Sigmoid colon (tissue), 4 donors: ENCODE results near the gene CTBP2.

ENCODE experiments used
- CTCF ChIP-seq, 4 experiments: fragments of 450-650 bp in 3 of 4; fragments of 200-600 bp in 1 of 4; IDR thresholded peaks; one replicate each; pipeline ENCODE4 v1.5.1; 2016 to 2019; ENCODE audit warnings: antibody characterized with exemption in 4 of 4, mild to moderate bottlenecking in 3 of 4, moderate library complexity in 2 of 4
- EP300 ChIP-seq, 4 donors: sonication (generic); formaldehyde crosslinking; IDR thresholded peaks; one replicate each; pipeline ENCODE4 v1.6.1; 2017; ENCODE audit warnings: antibody characterized with exemption in 4 of 4
- POLR2A ChIP-seq, 2 donors: fragments of 450-650 bp; IDR thresholded peaks; one replicate each; pipeline ENCODE4 v1.6.1; 2016; ENCODE audit warnings: antibody characterized with exemption in 2 of 2, mild to moderate bottlenecking in 2 of 2, moderate library complexity in 2 of 2
- POLR2AphosphoS5 ChIP-seq, 4 donors: sonication (generic); formaldehyde crosslinking; IDR thresholded peaks; one replicate each; pipeline ENCODE4 v1.6.1; 2017; ENCODE audit warnings: antibody characterized with exemption in 4 of 4

- TF ChIP-seq CTCF (IDR thresholded peaks at IDR 0.05), result no peak
- no peak for TF ChIP-seq EP300 (IDR thresholded peaks at IDR 0.05)
- no peak for TF ChIP-seq POLR2A (IDR thresholded peaks at IDR 0.05)
- no peak for TF ChIP-seq POLR2AphosphoS5 (IDR thresholded peaks at IDR 0.05)
These were observed 149.0 kb downstream of the CTBP2 start for GRCh38 chr10:125011171-125011925.
